ENCODE measurements around the gene SPANXC. TPM values are rescaled to one million over a fixed set of nuclear protein-coding genes. Genes with fewer than 3 reads are reported as not detected.

Gene SPANXC, protein sequence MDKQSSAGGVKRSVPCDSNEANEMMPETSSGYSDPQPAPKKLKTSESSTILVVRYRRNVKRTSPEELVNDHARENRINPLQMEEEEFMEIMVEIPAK
- not detected in 2 replicates for total RNA-seq

GRCh38 chrX:141242417-141242816 lies at the start of gene SPANXC:
Gene SPANXC, minus strand, starts transcription at chrX:141242517. Its CDS starts 60 bp downstream, at chrX:141242457.

Other genes with a start within 250 kb of the SPANXC start
- not detected in 2 replicates for gene SPANXB1, start 239.9 kb downstream of the SPANXC start, total RNA-seq
- 11.2 and 17.7 TPM in 2 replicates for gene LDOC1, start 65.4 kb downstream of the SPANXC start, total RNA-seq

Data from cardiac atrium fibroblast (primary cell).